ENCODE results near the gene BMPR1A.
A peak's percentile ranks its signal among the peaks of the same experiment; 100 is the strongest.

Gene BMPR1A

GRCh38 chr10:86956195-86956847 lies 199.9 kb downstream of the BMPR1A start:
- DNase-seq (ENCODE audit: low read depth in 3 of 3), result no peak

GRCh38 chr10:86956848-86957448 lies 200.5 kb downstream of the BMPR1A start:
- no peak for DNase-seq (ENCODE audit: low read depth in 3 of 3)

- DNase-seq (ENCODE audit: low read depth in 3 of 3), result no peak
Measured at GRCh38 chr10:86957471-86958115, 201.2 kb downstream of the BMPR1A start, which contains the start of gene MMRN2. Gene MMRN2, minus strand, starts transcription at chr10:86957615. Its CDS starts 74 bp downstream, at chr10:86957541.

- DNase-seq (ENCODE audit: low read depth in 3 of 3), result no peak
Measured at GRCh38 chr10:86958116-86958900, 201.9 kb downstream of the BMPR1A start, which contains the start of gene SNCG. Gene SNCG, plus strand, starts transcription at chr10:86958599. Its CDS starts 99 bp downstream, at chr10:86958698.

- DNase-seq (ENCODE audit: low read depth in 3 of 3), result no peak
Measured at GRCh38 chr10:86958901-86959736, 202.7 kb downstream of the BMPR1A start.

- DNase-seq (ENCODE audit: low read depth in 3 of 3), result no peak
Measured at GRCh38 chr10:86959737-86960002, 203.3 kb downstream of the BMPR1A start.

GRCh38 chr10:86960003-86960862 lies 203.8 kb downstream of the BMPR1A start:
- DNase-seq (ENCODE audit: low read depth in 3 of 3), result peak in 1 of 3 donors; percentile 26

- DNase-seq (ENCODE audit: low read depth in 3 of 3), result no peak
Measured at GRCh38 chr10:86960863-86961434, 204.5 kb downstream of the BMPR1A start.

GRCh38 chr10:86961481-86962091 lies 205.2 kb downstream of the BMPR1A start:
- no peak for DNase-seq (ENCODE audit: low read depth in 3 of 3)

GRCh38 chr10:86962136-86962980 lies 205.9 kb downstream of the BMPR1A start:
- DNase-seq (ENCODE audit: low read depth in 3 of 3), result no peak

GRCh38 chr10:86962981-86963310 lies 206.5 kb downstream of the BMPR1A start:
- no peak for DNase-seq (ENCODE audit: low read depth in 3 of 3)

GRCh38 chr10:86963341-86963919 lies 207.0 kb downstream of the BMPR1A start:
- no peak for DNase-seq (ENCODE audit: low read depth in 3 of 3)

- DNase-seq (ENCODE audit: low read depth in 3 of 3), result no peak
Measured at GRCh38 chr10:86964061-86964846, 207.8 kb downstream of the BMPR1A start.

GRCh38 chr10:86964847-86965190 lies 208.4 kb downstream of the BMPR1A start:
- no peak for DNase-seq (ENCODE audit: low read depth in 3 of 3)

- no peak for DNase-seq (ENCODE audit: low read depth in 3 of 3)
Measured at GRCh38 chr10:86965986-86966654, 209.7 kb downstream of the BMPR1A start.

GRCh38 chr10:86967481-86967941 lies 211.1 kb downstream of the BMPR1A start:
- no peak for DNase-seq (ENCODE audit: low read depth in 3 of 3)

All from stimulated activated CD4-positive, alpha-beta T cell treated with anti-CD3 and anti-CD28 coated beads, TNF-alpha, amount 100 ng/mL, for 48 hours (primary cell).